ENCODE results near the gene HS3ST5.

- TF ChIP-seq, protein P1, sequence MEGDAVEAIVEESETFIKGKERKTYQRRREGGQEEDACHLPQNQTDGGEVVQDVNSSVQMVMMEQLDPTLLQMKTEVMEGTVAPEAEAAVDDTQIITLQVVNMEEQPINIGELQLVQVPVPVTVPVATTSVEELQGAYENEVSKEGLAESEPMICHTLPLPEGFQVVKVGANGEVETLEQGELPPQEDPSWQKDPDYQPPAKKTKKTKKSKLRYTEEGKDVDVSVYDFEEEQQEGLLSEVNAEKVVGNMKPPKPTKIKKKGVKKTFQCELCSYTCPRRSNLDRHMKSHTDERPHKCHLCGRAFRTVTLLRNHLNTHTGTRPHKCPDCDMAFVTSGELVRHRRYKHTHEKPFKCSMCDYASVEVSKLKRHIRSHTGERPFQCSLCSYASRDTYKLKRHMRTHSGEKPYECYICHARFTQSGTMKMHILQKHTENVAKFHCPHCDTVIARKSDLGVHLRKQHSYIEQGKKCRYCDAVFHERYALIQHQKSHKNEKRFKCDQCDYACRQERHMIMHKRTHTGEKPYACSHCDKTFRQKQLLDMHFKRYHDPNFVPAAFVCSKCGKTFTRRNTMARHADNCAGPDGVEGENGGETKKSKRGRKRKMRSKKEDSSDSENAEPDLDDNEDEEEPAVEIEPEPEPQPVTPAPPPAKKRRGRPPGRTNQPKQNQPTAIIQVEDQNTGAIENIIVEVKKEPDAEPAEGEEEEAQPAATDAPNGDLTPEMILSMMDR (IDR thresholded peaks at IDR 0.05) = no peak
- no peak for TF ChIP-seq EP300 (IDR thresholded peaks at IDR 0.05)
- no peak for TF ChIP-seq POLR2A (IDR thresholded peaks at IDR 0.05)
Observed at GRCh38 chr6:114039841-114040240, 303.0 kb downstream of the HS3ST5 start.

Measured in ovary (tissue), 3 donors.